GM12891 (cell line): ENCODE measurements around the gene MAD1L1.

Experiments
- DNase-seq: peaks from one replicate; pipeline ENCODE4 v3.0.0; 2011; ENCODE audit warnings: low spot score; ENCODE audit not compliant: insufficient read length
- FAIRE-seq: peaks from 2 replicates; lab custom pipeline; 2011; peaks lifted over from hg19 to GRCh38; lab: Jason Lieb, UNC
- PAX5 ChIP-seq: IDR thresholded peaks from 2 replicates; pipeline ENCODE4 v1.6.1; 2011; ENCODE audit warnings: low read length, moderate library complexity, mild to moderate bottlenecking; ENCODE audit not compliant: insufficient read depth, severe bottlenecking
- POLR2A ChIP-seq: IDR thresholded peaks from 2 replicates; pipeline ENCODE4 v1.6.1; 2011; ENCODE audit warnings: low read depth, low read length, control low read depth
- POLR2AphosphoS5 ChIP-seq: IDR thresholded peaks from 2 replicates; pipeline ENCODE4 v1.6.1; 2011; ENCODE audit warnings: low read depth, low read length, control low read depth
- POU2F2 ChIP-seq: IDR thresholded peaks from 2 replicates; pipeline ENCODE4 v1.6.1; 2011; ENCODE audit warnings: low read depth, mild to moderate bottlenecking, control low read depth, low read length, moderate library complexity
- SPI1 ChIP-seq: IDR thresholded peaks from 2 replicates; pipeline ENCODE4 v1.6.1; 2011; ENCODE audit warnings: low read depth, low read length, control low read depth
- TAF1 ChIP-seq: IDR thresholded peaks from 2 replicates; pipeline ENCODE4 v1.6.1; 2011; ENCODE audit warnings: low read depth, low read length, control low read depth

Gene MAD1L1

DNA sequence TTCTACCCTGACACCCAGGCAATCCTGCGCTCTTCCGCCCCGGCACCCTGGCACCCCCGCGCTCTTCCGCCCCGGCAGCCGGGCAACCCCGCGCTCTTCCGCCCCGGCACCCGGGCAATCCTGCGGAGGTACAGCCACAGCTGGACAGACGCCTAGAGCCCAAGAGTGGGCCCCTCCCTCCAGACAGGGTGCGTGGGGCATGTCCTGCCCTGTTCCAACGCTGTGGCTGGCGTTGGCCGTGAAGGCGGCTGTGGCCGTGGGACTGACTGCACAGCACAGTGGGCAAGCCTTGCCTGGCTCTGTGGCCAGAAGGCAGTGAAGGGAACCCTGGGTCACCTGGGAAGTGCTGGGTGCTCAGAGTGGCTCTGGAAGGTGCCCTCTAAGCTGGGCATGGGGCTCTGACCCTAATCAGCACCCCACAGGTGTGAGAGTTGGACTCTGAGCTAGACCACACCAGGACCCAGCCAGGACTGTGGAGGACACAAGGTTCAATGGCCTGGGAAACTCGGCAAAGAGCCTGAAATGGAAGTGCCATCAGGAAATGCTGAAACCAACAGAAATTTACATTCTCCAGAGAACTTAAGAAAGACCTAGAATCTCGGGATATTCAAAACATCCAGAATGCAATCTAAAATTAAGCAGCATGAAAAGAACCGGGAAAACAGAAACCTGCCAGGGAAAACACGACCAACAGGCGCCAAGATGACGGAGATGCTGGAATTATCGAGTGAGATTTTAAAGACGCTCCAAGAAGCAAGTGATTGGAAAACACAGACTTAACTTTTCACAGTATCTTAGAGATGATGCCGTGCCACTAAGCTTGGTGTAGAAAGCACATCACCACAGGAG, 309.1 kb downstream of the MAD1L1 start:
- FAIRE-seq: no peak

DNA sequence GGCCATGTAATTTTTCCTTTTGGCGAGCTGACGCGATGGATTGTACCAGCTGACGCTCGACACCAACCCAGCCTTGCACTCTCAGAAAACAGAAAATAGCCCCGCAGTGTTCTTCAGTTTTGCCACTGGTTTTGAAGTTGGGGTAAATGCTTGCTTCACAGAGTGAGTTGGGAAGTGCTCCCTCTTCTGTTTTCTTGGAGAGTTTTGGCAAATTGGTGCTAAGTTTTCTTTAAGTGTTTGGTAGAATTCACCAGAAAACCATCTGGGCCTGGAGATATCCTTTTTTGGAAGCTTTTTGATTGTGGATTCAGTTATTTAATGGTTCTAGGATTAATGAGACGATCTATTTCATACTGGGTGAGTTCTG, 309.9 kb downstream of the MAD1L1 start:
- no peak for FAIRE-seq
- no peak for DNase-seq
- TF ChIP-seq POLR2A: no peak
- no peak for TF ChIP-seq POU2F2
- TF ChIP-seq PAX5: no peak
- no peak for TF ChIP-seq POLR2AphosphoS5
- TF ChIP-seq TAF1: no peak
- TF ChIP-seq SPI1: no peak

More for the DNA sequence above, 309.1 kb downstream of the MAD1L1 start:
- DNase-seq: no peak
- TF ChIP-seq POU2F2: no peak
- no peak for TF ChIP-seq POLR2A
- no peak for TF ChIP-seq PAX5
- no peak for TF ChIP-seq TAF1
- no peak for TF ChIP-seq POLR2AphosphoS5
- TF ChIP-seq SPI1: no peak

DNA sequence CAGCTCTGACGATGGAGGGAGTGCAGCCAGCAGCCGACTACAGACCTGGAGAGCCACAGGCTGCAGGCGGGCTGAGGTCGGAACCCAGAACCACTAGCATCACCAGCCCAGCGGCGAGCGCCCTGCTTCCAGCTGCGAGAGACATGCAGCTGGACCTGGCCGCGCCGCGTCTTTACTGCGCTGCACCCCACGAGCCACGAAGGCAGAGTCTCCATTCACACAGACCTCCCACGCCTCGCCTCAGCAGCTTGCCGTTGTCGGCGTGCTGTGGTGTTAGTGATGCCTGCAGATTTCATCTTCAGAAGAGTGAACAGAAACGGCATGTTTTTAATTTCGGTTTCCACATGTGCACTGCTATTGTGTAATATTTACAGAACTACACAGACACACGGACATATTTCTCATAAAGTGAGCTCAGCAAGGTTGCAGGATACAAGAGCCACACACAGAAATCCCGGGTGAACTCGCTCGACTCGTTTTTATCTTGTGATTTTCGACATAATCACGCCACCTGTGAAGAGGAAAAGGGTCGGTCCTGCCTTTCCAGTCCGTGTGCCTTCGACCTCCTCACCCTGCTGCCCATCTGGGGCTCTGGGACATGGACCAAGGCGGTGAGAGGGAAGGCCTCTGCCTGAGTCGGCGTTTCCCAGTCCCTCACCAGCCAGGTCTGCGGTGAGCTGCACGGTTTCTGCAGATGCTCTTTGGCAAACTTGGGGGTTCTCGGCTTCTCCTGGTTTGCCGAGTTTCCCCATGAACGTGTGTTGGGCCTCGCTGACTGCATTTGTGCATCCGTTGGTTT, 310.5 kb downstream of the MAD1L1 start:
- FAIRE-seq (peak; percentile 31), DNase-seq (no peak)
- TF ChIP-seq POU2F2 (no peak), POLR2A (no peak), POLR2AphosphoS5 (no peak), SPI1 (no peak), PAX5 (no peak), TAF1 (no peak)

DNA sequence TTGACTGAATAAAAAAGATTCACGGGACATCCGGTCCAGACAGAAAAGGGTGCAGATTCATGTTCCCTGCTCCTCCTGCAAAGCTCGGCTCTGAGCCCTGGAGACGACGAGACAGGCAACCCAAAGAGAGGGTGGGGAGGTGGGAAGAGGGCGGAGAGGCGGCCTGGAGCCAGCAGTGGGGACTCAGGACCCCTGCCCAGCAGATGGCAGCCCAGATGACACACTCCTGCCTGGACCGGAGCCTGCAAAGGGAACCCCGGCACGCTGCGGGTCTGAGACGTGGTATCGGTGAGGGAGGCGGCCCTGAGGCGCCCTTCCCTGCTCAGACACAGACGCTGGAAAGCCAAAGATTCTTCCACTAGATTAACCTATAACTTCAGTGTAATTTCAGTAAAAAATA, 311.9 kb downstream of the MAD1L1 start:
- DNase-seq (no peak), FAIRE-seq (no peak)
- TF ChIP-seq TAF1 (no peak), POU2F2 (no peak), POLR2A (no peak), POLR2AphosphoS5 (no peak), PAX5 (no peak), SPI1 (no peak)

DNA sequence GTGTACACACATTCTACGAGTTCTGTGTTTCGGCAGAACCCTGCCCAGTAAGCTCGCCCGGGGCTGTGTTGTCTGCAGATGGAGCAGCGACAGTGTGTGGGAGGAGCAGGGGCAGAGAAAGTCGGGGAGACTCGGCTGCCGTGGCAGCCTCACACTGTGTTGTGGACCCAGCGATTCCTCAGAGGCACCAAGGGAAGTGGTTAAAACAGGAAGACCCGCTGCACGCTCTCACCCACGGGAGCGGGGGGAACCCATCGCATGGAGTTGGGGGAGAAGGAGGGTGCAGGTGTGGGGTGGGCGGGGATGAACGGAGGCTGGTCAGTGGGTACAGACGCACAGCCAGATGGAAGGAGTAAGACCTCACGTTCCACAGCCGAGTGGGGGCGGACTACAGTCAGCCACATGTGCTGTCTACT, 312.5 kb downstream of the MAD1L1 start:
- TF ChIP-seq SPI1: peak; percentile 23; the same call in 1 of the 2 replicates
- no peak for TF ChIP-seq PAX5
- TF ChIP-seq POU2F2: peak; percentile 30; the same call in 1 of the 2 replicates
- DNase-seq: peak; percentile 70
- peak; percentile 86 for FAIRE-seq

DNA sequence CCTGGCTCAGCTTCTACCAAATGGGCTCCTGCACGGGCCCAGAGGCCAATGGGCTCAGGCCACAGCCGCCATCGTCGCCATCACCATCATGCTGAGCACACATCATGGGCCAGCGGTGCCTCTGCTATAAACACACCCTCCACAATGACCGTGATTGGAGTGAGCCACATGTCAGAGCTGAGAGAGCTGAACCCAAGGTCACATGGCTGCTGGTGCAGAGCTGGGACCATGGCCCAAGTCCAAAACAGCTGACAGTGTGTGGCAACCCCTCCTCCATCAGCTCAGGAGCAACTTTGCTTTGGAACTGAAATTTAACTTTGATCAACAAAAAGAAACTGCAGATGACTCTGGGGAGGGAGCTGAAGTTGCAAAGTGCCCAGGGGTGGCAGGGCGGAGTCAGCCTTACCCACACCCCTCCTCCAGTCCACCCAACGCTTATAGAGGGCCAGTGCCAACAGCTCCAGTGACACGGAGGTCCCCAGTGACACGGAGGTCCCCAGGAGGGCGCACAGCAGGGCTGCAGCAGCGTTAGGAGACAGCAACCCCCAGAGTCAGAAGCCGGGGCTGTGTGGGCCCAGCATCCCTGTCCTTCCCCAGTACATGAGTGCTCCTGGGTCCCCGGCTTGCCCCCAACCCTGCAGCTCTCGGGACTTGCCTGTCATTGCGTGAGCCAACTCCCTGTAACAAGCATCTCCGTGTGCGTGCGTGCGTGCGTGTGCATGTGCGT, 313.0 kb downstream of the MAD1L1 start:
- no peak for DNase-seq
- peak; percentile 68 for FAIRE-seq

DNA sequence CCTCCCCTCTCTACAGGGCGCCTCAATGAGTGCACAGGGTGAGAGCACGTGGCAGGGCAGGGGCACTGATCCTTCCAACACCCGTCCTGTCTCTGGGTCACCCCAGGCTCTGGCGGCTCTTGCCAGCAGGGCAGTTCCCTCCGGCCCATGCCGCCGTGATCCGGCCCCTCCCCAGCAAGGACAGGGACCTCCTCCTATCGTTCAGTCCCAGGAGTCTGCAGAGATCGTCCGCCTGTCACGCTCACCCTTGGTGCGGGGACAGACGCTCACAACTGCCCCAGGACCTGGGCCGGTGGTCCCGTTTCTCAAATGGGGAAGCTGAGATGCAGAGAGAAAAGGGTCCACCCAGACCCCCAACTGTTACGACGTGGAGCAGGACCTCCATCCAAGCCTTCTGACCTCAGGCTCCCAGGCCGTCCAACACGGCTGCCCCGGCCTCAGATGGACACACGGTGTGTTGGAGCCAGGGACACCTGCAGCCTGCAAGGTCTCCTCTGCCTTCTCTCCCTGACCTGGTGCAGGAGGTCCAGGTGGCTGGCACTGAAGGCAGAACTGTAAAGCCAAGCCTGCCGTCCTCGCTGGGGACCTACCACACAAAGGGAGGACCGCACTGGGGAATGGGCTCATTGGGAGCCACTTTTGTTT, 313.7 kb downstream of the MAD1L1 start:
- FAIRE-seq (no peak), DNase-seq (no peak)
- TF ChIP-seq SPI1 (no peak), TAF1 (no peak)

More for the DNA sequence above, 313.0 kb downstream of the MAD1L1 start:
- no peak for TF ChIP-seq POLR2AphosphoS5
- no peak for TF ChIP-seq POU2F2
- no peak for TF ChIP-seq TAF1
- TF ChIP-seq POLR2A: no peak
- no peak for TF ChIP-seq SPI1
- no peak for TF ChIP-seq PAX5

DNA sequence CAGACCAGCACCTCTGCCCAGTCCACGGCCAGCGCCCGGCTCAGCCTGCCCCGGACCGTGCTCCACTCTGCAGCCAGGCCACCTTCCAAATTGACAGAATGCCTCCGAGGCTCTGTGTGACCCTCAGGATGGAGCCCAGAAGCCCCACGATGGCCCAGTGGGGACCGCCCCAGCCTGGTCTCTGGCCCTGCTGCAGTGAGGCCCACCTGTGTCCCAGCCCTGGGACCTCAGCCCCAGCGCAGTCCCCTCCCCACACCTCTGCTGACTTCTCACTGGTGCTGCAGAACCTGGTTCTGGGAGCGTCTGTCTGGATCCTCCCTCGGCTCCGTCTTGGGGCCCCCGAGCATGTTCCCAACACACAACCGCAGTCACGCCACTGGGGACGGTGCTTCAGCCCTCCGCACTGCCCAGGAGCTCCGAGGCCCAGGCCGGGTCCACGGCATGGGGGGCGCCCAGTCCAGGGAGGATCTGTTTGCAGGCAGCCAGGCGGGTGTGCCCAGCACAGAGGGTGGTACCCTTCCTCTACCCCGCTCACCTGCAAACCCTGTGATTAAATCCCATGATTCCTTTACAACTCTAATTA, 314.6 kb downstream of the MAD1L1 start:
- no peak for FAIRE-seq
- TF ChIP-seq TAF1 (no peak), POLR2AphosphoS5 (no peak), PAX5 (no peak), POLR2A (no peak), SPI1 (no peak), POU2F2 (no peak)
- no peak for DNase-seq
